ENCODE data around the gene DUS1L.

Gene DUS1L

GRCh38 chr17:82023447-82024241 is 42.0 kb downstream of the DUS1L start:
- DNase-seq (ENCODE audit: low spot score) = no peak

GRCh38 chr17:82022981-82023446 is 42.6 kb downstream of the DUS1L start, which contains the start of gene LRRC45:
LRRC45 (plus strand) TSS chr17:82023305; CDS start chr17:82023644, 339 bp downstream.
- peak; percentile 99 for DNase-seq (ENCODE audit: low spot score)

- no peak for DNase-seq (ENCODE audit: low spot score)
Measured at GRCh38 chr17:82022310-82022980, 43.2 kb downstream of the DUS1L start, which contains the start of gene CENPX. CENPX (minus strand) TSS chr17:82022878; CDS start chr17:82022861, 17 bp downstream.

GRCh38 chr17:82021900-82022309 is 43.7 kb downstream of the DUS1L start:
- no peak for DNase-seq (ENCODE audit: low spot score)

- DNase-seq (ENCODE audit: low spot score) = peak; percentile 59
Measured at GRCh38 chr17:82021107-82021899, 44.3 kb downstream of the DUS1L start.

- DNase-seq (ENCODE audit: low spot score) = no peak
Measured at GRCh38 chr17:82020572-82021106, 45.0 kb downstream of the DUS1L start.

- DNase-seq (ENCODE audit: low spot score) = peak; percentile 63
Measured at GRCh38 chr17:82019690-82020571, 45.7 kb downstream of the DUS1L start.

GRCh38 chr17:82018989-82019689 is 46.5 kb downstream of the DUS1L start:
- no peak for DNase-seq (ENCODE audit: low spot score)

GRCh38 chr17:82018152-82018988 is 47.2 kb downstream of the DUS1L start:
- DNase-seq (ENCODE audit: low spot score) = no peak

GRCh38 chr17:82017612-82018151 is 47.9 kb downstream of the DUS1L start:
- no peak for DNase-seq (ENCODE audit: low spot score)

GRCh38 chr17:82016875-82017459 is 48.6 kb downstream of the DUS1L start:
- DNase-seq (ENCODE audit: low spot score) = no peak

- no peak for DNase-seq (ENCODE audit: low spot score)
Measured at GRCh38 chr17:82016061-82016874, 49.3 kb downstream of the DUS1L start.

- no peak for DNase-seq (ENCODE audit: low spot score)
Measured at GRCh38 chr17:82015311-82015971, 50.2 kb downstream of the DUS1L start.

- DNase-seq (ENCODE audit: low spot score) = no peak
Measured at GRCh38 chr17:82014971-82015310, 50.7 kb downstream of the DUS1L start.

- no peak for DNase-seq (ENCODE audit: low spot score)
Measured at GRCh38 chr17:82014432-82014831, 51.2 kb downstream of the DUS1L start.

- no peak for DNase-seq (ENCODE audit: low spot score)
Measured at GRCh38 chr17:82013772-82014321, 51.8 kb downstream of the DUS1L start.

GRCh38 chr17:82013341-82013740 is 52.3 kb downstream of the DUS1L start:
- DNase-seq (ENCODE audit: low spot score) = no peak

Measured in hematopoietic multipotent progenitor cell treated with erythropoietin and hydrocortisone succinate and interleukin-3 and kit ligand, for 15 days (in vitro differentiated cells).